ENCODE measurements around the gene RNF217.
A peak's percentile ranks its signal among the peaks of the same experiment; 100 is the strongest.
"Not testable (repeated sequence)": the region's sequence is repeated elsewhere in the genome, so short reads cannot be mapped to it uniquely, and the experiment has no call there.

The RNF217 gene

GRCh38 chr6:125073071-125073470 lies 110.8 kb downstream of the RNF217 start:
- Mint-ChIP-seq H3K9me3 (no peaks in the 10 kb centered on the region), H3K4me3 (no peak overlapping the region), H3K4me1 (peaks cover 22% of the 10 kb centered on the region), H3K27me3 (ENCODE audit: low read depth) (no peaks in the 10 kb centered on the region), H3K27ac (no peak overlapping the region), H3K36me3 (ENCODE audit: low read depth) (peaks cover 20% of the 10 kb centered on the region)
- TF ChIP-seq CTCF (IDR thresholded peaks at IDR 0.05; ENCODE audit: unreplicated experiment in 3 of 3), result no peak

GRCh38 chr6:125074120-125074519 lies 111.9 kb downstream of the RNF217 start:
- Mint-ChIP-seq H3K27ac (no peak overlapping the region), H3K9me3 (no peaks in the 10 kb centered on the region), H3K36me3 (ENCODE audit: low read depth) (peaks cover 26% of the 10 kb centered on the region), H3K4me1 (peaks cover 30% of the 10 kb centered on the region), H3K4me3 (no peak overlapping the region), H3K27me3 (ENCODE audit: low read depth) (no peaks in the 10 kb centered on the region)
- TF ChIP-seq CTCF (IDR thresholded peaks at IDR 0.05; ENCODE audit: unreplicated experiment in 3 of 3), result no peak

- Mint-ChIP-seq H3K36me3 (ENCODE audit: low read depth) (peaks cover 22% of the 10 kb centered on the region), H3K4me1 (peaks cover 31% of the 10 kb centered on the region)
- not testable (repeated sequence) for H3K9me3 Mint-ChIP-seq; H3K27me3 Mint-ChIP-seq (ENCODE audit: low read depth); H3K4me3 Mint-ChIP-seq; H3K27ac Mint-ChIP-seq
These were observed 112.8 kb downstream of the RNF217 start for GRCh38 chr6:125075073-125075472.

GRCh38 chr6:125075741-125076481 lies 113.7 kb downstream of the RNF217 start:
- peaks cover 21% of the 10 kb centered on the region for H3K36me3 Mint-ChIP-seq (ENCODE audit: low read depth)
- H3K27ac Mint-ChIP-seq, result no peak overlapping the region
- no peak for TF ChIP-seq CTCF (IDR thresholded peaks at IDR 0.05; ENCODE audit: unreplicated experiment in 3 of 3)
- H3K4me1 Mint-ChIP-seq, result peaks cover 35% of the 10 kb centered on the region
- H3K4me3 Mint-ChIP-seq, result no peak overlapping the region
- H3K27me3 Mint-ChIP-seq (ENCODE audit: low read depth), result no peaks in the 10 kb centered on the region
- no peaks in the 10 kb centered on the region for H3K9me3 Mint-ChIP-seq

- no peak overlapping the region for H3K4me3 Mint-ChIP-seq
- peaks cover 21% of the 10 kb centered on the region for H3K36me3 Mint-ChIP-seq (ENCODE audit: low read depth)
- H3K9me3 Mint-ChIP-seq, result no peaks in the 10 kb centered on the region
- H3K4me1 Mint-ChIP-seq, result peaks cover 35% of the 10 kb centered on the region
- H3K27me3 Mint-ChIP-seq (ENCODE audit: low read depth), result no peaks in the 10 kb centered on the region
- no peak overlapping the region for H3K27ac Mint-ChIP-seq
- TF ChIP-seq CTCF (IDR thresholded peaks at IDR 0.05; ENCODE audit: unreplicated experiment in 3 of 3), result no peak
These were observed 114.2 kb downstream of the RNF217 start for GRCh38 chr6:125076482-125076742.

- Mint-ChIP-seq H3K4me1 (peaks cover 35% of the 10 kb centered on the region), H3K27me3 (ENCODE audit: low read depth) (no peaks in the 10 kb centered on the region), H3K27ac (peak overlapping the region in 1 of 3 experiments; percentile 30), H3K36me3 (ENCODE audit: low read depth) (peaks cover 23% of the 10 kb centered on the region), H3K4me3 (no peak overlapping the region), H3K9me3 (no peaks in the 10 kb centered on the region)
- TF ChIP-seq CTCF (IDR thresholded peaks at IDR 0.05; ENCODE audit: unreplicated experiment in 3 of 3), result no peak
These were observed 115.2 kb downstream of the RNF217 start for GRCh38 chr6:125077453-125077852.
